GM12878 (cell line): ENCODE data around the gene DMRT1. TPM values are rescaled to one million over a fixed set of nuclear protein-coding genes. Genes with fewer than 3 reads are reported as not detected.

Experiments
- ATAC-seq: fragments of 200-7000 bp; cut with Tn5 transposase; 3 replicates; pipeline ENCODE4 v1.9.1; 2020; ENCODE audit warnings: mild to moderate bottlenecking, moderate library complexity
- BruUV-seq: library from RNA; stranded (reverse); fragments of 400-500 nt; replicated peaks from 2 replicates; lab custom pipeline; 2021; lab: Mats Ljungman, UMichigan
- CTCF ChIA-PET: fragments of 300-600 bp; sonication (Branson Sonifier 250); formaldehyde crosslinking; extraction: SDS; loops from one replicate; lab custom pipeline; 2021; ENCODE audit warnings: inconsistent platforms; lab: Yijun Ruan, JAX
- POLR2A ChIA-PET: fragments of 350-600 bp; formaldehyde crosslinking; extraction: SDS; loops from one replicate; lab custom pipeline; 2021; ENCODE audit warnings: inconsistent platforms; lab: Charles Lee
- RAD21 ChIA-PET: fragments of 300-600 bp; sonication (Branson Sonifier 250); formaldehyde crosslinking; loops from one replicate; lab custom pipeline; 2023; ENCODE audit warnings: antibody characterized with exemption; ENCODE audit not compliant: unreplicated experiment; lab: Charles Lee
- SMC1A ChIA-PET: fragments of 300-600 bp; sonication (Branson Sonifier 250); formaldehyde crosslinking; loops from one replicate; lab custom pipeline; 2023; ENCODE audit not compliant: unreplicated experiment, uncharacterized antibody; lab: Charles Lee
- DNase-seq: peaks from one replicate; pipeline ENCODE4 v3.0.0-alpha.2; 2011; ENCODE audit warnings: low read depth, low spot score
- FAIRE-seq: peaks from 3 replicates; lab custom pipeline; 2011; peaks lifted over from hg19 to GRCh38; lab: Jason Lieb, UNC
- H2AFZ ChIP-seq: 2 replicates; pipeline ENCODE4 v1.6.0; 2011; ENCODE audit warnings: low read depth, low read length, control low read depth; ENCODE audit not compliant: control insufficient read depth
- H3K27ac ChIP-seq: 2 replicates; pipeline ENCODE4 v1.5.1; 2011; ENCODE audit warnings: control low read depth; ENCODE audit not compliant: control insufficient read depth, insufficient read depth
- H3K27me3 ChIP-seq, 2 experiments: replicated peaks in 1 of 2; 2 replicates each; pipeline versions ENCODE4 v1.6.0 to v1.6.1; 2011; ENCODE audit warnings: low read length in 1 of 2; ENCODE audit not compliant: control insufficient read depth in 2 of 2, insufficient read depth in 2 of 2
- H3K36me3 ChIP-seq, 2 experiments: 2 replicates each; pipeline ENCODE4 v1.5.1; 2011; ENCODE audit warnings: low read length in 1 of 2; ENCODE audit not compliant: control insufficient read depth in 2 of 2, insufficient read depth in 2 of 2
- H3K4me1 ChIP-seq: 2 replicates; pipeline ENCODE4 v1.6.1; 2011; ENCODE audit warnings: mild to moderate bottlenecking, low read length, moderate library complexity, mixed read lengths; ENCODE audit not compliant: control insufficient read depth, insufficient read depth
- H3K4me2 ChIP-seq: 2 replicates; pipeline ENCODE4 v1.6.0; 2011; ENCODE audit warnings: control low read depth; ENCODE audit not compliant: control insufficient read depth, insufficient read depth
- H3K4me3 ChIP-seq: fragments of 200-600 bp; sonication (generic); 2 replicates; pipeline ENCODE4 v1.5.1; 2016
- H3K79me2 ChIP-seq: 2 replicates; pipeline ENCODE4 v1.6.0; 2011; ENCODE audit warnings: low read length; ENCODE audit not compliant: control insufficient read depth, insufficient read depth
- H3K9ac ChIP-seq: 2 replicates; pipeline ENCODE4 v1.8.0; 2011; ENCODE audit warnings: low read length, control low read depth, mixed read lengths; ENCODE audit not compliant: control insufficient read depth, insufficient read depth
- H3K9me3 ChIP-seq: replicated peaks from 3 replicates; pipeline ENCODE4 v1.5.1; 2011; ENCODE audit warnings: mild to moderate bottlenecking, low read length; ENCODE audit not compliant: control insufficient read depth, insufficient read depth
- H4K20me1 ChIP-seq: 2 replicates; pipeline ENCODE4 v1.6.0; 2011; ENCODE audit not compliant: control insufficient read depth, insufficient read depth
- GATAD2B ChIP-seq: fragments of 450-650 bp; conservative IDR thresholded peaks from 2 replicates; pipeline ENCODE4 v1.6.1; 2017; ENCODE audit warnings: low read depth, mild to moderate bottlenecking, moderate library complexity
- HDAC2 ChIP-seq: fragments of 200-600 bp; sonication (generic); IDR thresholded peaks from 2 replicates; pipeline ENCODE4 v1.6.1; 2017
- NR2C1 ChIP-seq: fragments of 450-650 bp; IDR thresholded peaks from 2 replicates; pipeline ENCODE4 v1.6.1; 2017; ENCODE audit warnings: antibody characterized with exemption, mild to moderate bottlenecking, moderate library complexity
- PRDM15 ChIP-seq: fragments of 450-650 bp; formaldehyde crosslinking; IDR thresholded peaks from 2 replicates; pipeline ENCODE4 v1.4.0; 2020; ENCODE audit warnings: mild to moderate bottlenecking, moderate library complexity
- STAT1 ChIP-seq: fragments of 450-650 bp; conservative IDR thresholded peaks from 2 replicates; pipeline ENCODE4 v1.6.1; 2014; ENCODE audit warnings: antibody characterized with exemption, mild to moderate bottlenecking
- STAT3 ChIP-seq: IDR thresholded peaks from 2 replicates; pipeline ENCODE4 v1.6.1; 2011; ENCODE audit warnings: low read depth, low read length, improper control_type of control experiment
- TCF7 ChIP-seq: IDR thresholded peaks from 2 replicates; pipeline ENCODE4 v1.6.1; 2014; ENCODE audit warnings: antibody characterized with exemption, borderline replicate concordance
- ZBTB11 ChIP-seq: fragments of 450-650 bp; formaldehyde crosslinking; IDR thresholded peaks from 2 replicates; pipeline ENCODE4 v1.5.0; 2022; ENCODE audit warnings: mild to moderate bottlenecking, missing genetic modification characterization
- ZBTB40 ChIP-seq: fragments of 450-650 bp; IDR thresholded peaks from 2 replicates; pipeline ENCODE4 v1.6.1; 2016; ENCODE audit warnings: mild to moderate bottlenecking, moderate library complexity, borderline replicate concordance
- ZNF217 ChIP-seq: fragments of 450-650 bp; IDR thresholded peaks from 2 replicates; pipeline ENCODE4 v1.6.1; 2017; ENCODE audit warnings: antibody characterized with exemption, mild to moderate bottlenecking
- ZZZ3 ChIP-seq: IDR thresholded peaks from 2 replicates; pipeline ENCODE4 v1.6.1; 2011; ENCODE audit warnings: low read depth; ENCODE audit not compliant: control insufficient read depth, insufficient read length
- WGBS: methylation state at CpG from one replicate; pipeline ENCODE4 v1.1.6; 2016; ENCODE audit warnings: low lambda C conversion rate; ENCODE audit not compliant: insufficient replicate concordance, insufficient coverage; ENCODE audit errors: missing lambda C conversion rate; 5-methylcytosine and 5-hydroxymethylcytosine counted together
- in situ Hi-C: fragments of 300-500 bp; cut with MboI; formaldehyde crosslinking; loops from 9 replicates; pipeline ENCODE4 v1.14.3; 2018; ENCODE audit warnings: mixed read lengths
- intact Hi-C: fragments of 100-400 bp; cut with micrococcal nuclease; formaldehyde crosslinking; loops from one replicate; pipeline ENCODE4 v1.14.2; 2022; ENCODE audit not compliant: unreplicated experiment
- polyA plus RNA-seq, 11 experiments: library from polyadenylated mRNA; depleted of rRNA in 4 of 11; unstranded in 6 of 11; stranded (reverse) in 5 of 11; fragments of >200 nt; fragmentation: Nextera tagmentation in 4 of 11; fragmentation: Illumina TruSeq in 1 of 11; extraction: Ambion mirVana in 4 of 11; extraction: Trizol in 1 of 11; gene quantifications; 1 replicate in 1 of 11; 2 replicates in 10 of 11; pipeline versions ENCODE4 v1.2.1 to v1.2.3, GENCODE V29; 2011 to 2016; ENCODE audit warnings: inconsistent platforms in 2 of 11, missing spikeins in 2 of 11, low read depth in 1 of 11
- total RNA-seq, 4 experiments: library from RNA; depleted of rRNA in 3 of 4; stranded (reverse); fragments of >200 nt in 3 of 4; fragmentation: Illumina TruSeq in 1 of 4; extraction: Trizol in 1 of 4; gene quantifications; 2 replicates each; pipeline versions ENCODE4 v1.2.1 to v1.2.3, GENCODE V29; 2013 to 2021

DMRT1 gene
- total and polyA plus RNA-seq, 10 of the 15 experiments (the other 5 are each of a cell fraction or from before 2014, with no cell fraction given): 0.06 to 1.9 (median 0.24) TPM

- TF ChIP-seq PRDM15 (CRISPR knock-in tag): no peak
Measured at GRCh38 chr9:920927-921326, 79.4 kb downstream of the DMRT1 start (continued).

GRCh38 chr9:922171-922570 is 80.7 kb downstream of the DMRT1 start:
- H3K36me3 ChIP-seq: no peaks in the 10 kb centered on the region
- no peak overlapping the region for H3K4me3 ChIP-seq
- ChIA-PET POLR2A (no interaction called here), RAD21 (no interaction called here), CTCF (interaction anchor here (0.7 kb wide), 1 partner anchor 24 kb away, joined by 3 read pairs; no protein-coding TSS in a partner anchor), SMC1A (interaction anchor here (1.1 kb wide), 1 partner anchor 111 kb away, joined by 3 read pairs; no protein-coding TSS in a partner anchor)
- WGBS: 53% methylated on average over 4 of the region's 4 CpGs
- FAIRE-seq (no peak), ATAC-seq (no peak), DNase-seq (no peak)
- no peaks in the 10 kb centered on the region for H3K27me3 ChIP-seq
- H3K79me2 ChIP-seq: no peaks in the 10 kb centered on the region
- no peaks in the 10 kb centered on the region for H3K4me1 ChIP-seq
- no peak overlapping the region for H3K4me2 ChIP-seq
- H4K20me1 ChIP-seq: no peaks in the 10 kb centered on the region
- no peak overlapping the region for H3K9ac ChIP-seq
- in situ Hi-C loops (no loop called here), intact Hi-C loops (no loop called here)
- no TSS peak for BruUV-seq
- no peak overlapping the region for H3K27ac ChIP-seq
- H2AFZ ChIP-seq: no peak overlapping the region
- H3K9me3 ChIP-seq: no peaks in the 10 kb centered on the region
- TF ChIP-seq ZZZ3: no peak
- no peak for TF ChIP-seq GATAD2B
- TF ChIP-seq STAT3: no peak
- no peak for TF ChIP-seq ZBTB40
- no peak for TF ChIP-seq HDAC2
- TF ChIP-seq NR2C1: no peak
- no peak for TF ChIP-seq ZBTB11 (CRISPR knock-in tag)
- no peak for TF ChIP-seq ZNF217
- no peak for TF ChIP-seq TCF7
- TF ChIP-seq STAT1: no peak
